GM12891 (cell line): ENCODE measurements around the gene WDR7.

Source experiments
- PAX5 ChIP-seq: IDR thresholded peaks from 2 replicates; pipeline ENCODE4 v1.6.1; 2011; ENCODE audit warnings: low read length, moderate library complexity, mild to moderate bottlenecking; ENCODE audit not compliant: insufficient read depth, severe bottlenecking
- POLR2A ChIP-seq: IDR thresholded peaks from 2 replicates; pipeline ENCODE4 v1.6.1; 2011; ENCODE audit warnings: low read depth, low read length, control low read depth
- POLR2AphosphoS5 ChIP-seq: IDR thresholded peaks from 2 replicates; pipeline ENCODE4 v1.6.1; 2011; ENCODE audit warnings: low read depth, low read length, control low read depth
- POU2F2 ChIP-seq: IDR thresholded peaks from 2 replicates; pipeline ENCODE4 v1.6.1; 2011; ENCODE audit warnings: low read depth, mild to moderate bottlenecking, control low read depth, low read length, moderate library complexity
- SPI1 ChIP-seq: IDR thresholded peaks from 2 replicates; pipeline ENCODE4 v1.6.1; 2011; ENCODE audit warnings: low read depth, low read length, control low read depth
- TAF1 ChIP-seq: IDR thresholded peaks from 2 replicates; pipeline ENCODE4 v1.6.1; 2011; ENCODE audit warnings: low read depth, low read length, control low read depth

GRCh38 chr18:56740645-56741044 is 89.5 kb downstream of the WDR7 start:
- TF ChIP-seq POLR2AphosphoS5 (no peak), POLR2A (no peak), TAF1 (no peak), SPI1 (no peak), POU2F2 (no peak), PAX5 (no peak)
